ENCODE measurements around the gene C16orf46. TPM values are rescaled to one million over a fixed set of nuclear protein-coding genes. Genes with fewer than 3 reads are reported as not detected.
A peak's percentile ranks its signal among the peaks of the same experiment; 100 is the strongest.

C16orf46 gene
- total and polyA plus RNA-seq, 2 of the 13 experiments (the other 11 are each of a cell fraction or from before 2014, with no cell fraction given): 0.38 to 0.55 TPM

GRCh38 chr16:81096715-81097208 lies 19.7 kb upstream of the C16orf46 start (continued):
- TF ChIP-seq KMT2A (CRISPR knock-in tag; IDR thresholded peaks at IDR 0.05): 0 out of 2 replicates have a peak, but pooled peaks have one; percentile 3
- TF ChIP-seq ZC3H4 (CRISPR knock-in tag; IDR thresholded peaks at IDR 0.05; ENCODE audit: borderline replicate concordance): no peak
- TF ChIP-seq MED13 (CRISPR knock-in tag; IDR thresholded peaks at IDR 0.05): 0 out of 2 replicates have a peak, but pooled peaks have one; percentile 48
- TF ChIP-seq HIVEP1 (CRISPR knock-in tag; IDR thresholded peaks at IDR 0.05): peak; percentile 19; the same call in 1 of the 2 replicates
- TF ChIP-seq CHD4 (IDR thresholded peaks at IDR 0.05; ENCODE audit: borderline replicate concordance, low read length): peak; percentile 46; the same call in 1 of the 2 replicates
- peak; percentile 22; the same call in 1 of the 2 replicates for TF ChIP-seq ZNF24 (IDR thresholded peaks at IDR 0.05)
- TF ChIP-seq ZNF17 (CRISPR knock-in tag; IDR thresholded peaks at IDR 0.05): no peak
- TF ChIP-seq HOXD1 (CRISPR knock-in tag; IDR thresholded peaks at IDR 0.05): 0 out of 2 replicates have a peak, but pooled peaks have one; percentile 37
- TF ChIP-seq EHMT2 (IDR thresholded peaks at IDR 0.05; ENCODE audit: borderline replicate concordance, low read depth, low read length): peak; percentile 99
- 0 out of 2 replicates have a peak, but pooled peaks have one; percentile 9 for TF ChIP-seq CSRNP1 (CRISPR knock-in tag; IDR thresholded peaks at IDR 0.05)
- no peak for TF ChIP-seq ZNF501 (CRISPR knock-in tag; IDR thresholded peaks at IDR 0.05)

All from HepG2 (cell line).